PFSK-1 (cell line): ENCODE data around the gene DYRK3.

Experiments
- FOXP2 ChIP-seq: optimal IDR thresholded peaks from 2 replicates; pipeline ENCODE3; 2011; ENCODE audit warnings: borderline replicate concordance, control low read depth, inconsistent platforms; ENCODE audit not compliant: insufficient read depth; ENCODE audit errors: extremely low read length, extremely low read depth
- POLR2AphosphoS5 ChIP-seq: IDR thresholded peaks from 2 replicates; pipeline ENCODE4 v1.6.1; 2012; ENCODE audit warnings: low read depth, mild to moderate bottlenecking, control low read depth, low read length, moderate library complexity
- SIN3A ChIP-seq: IDR thresholded peaks from 2 replicates; pipeline ENCODE4 v1.6.1; 2012; ENCODE audit warnings: mild to moderate bottlenecking, low read length, moderate library complexity, borderline replicate concordance; ENCODE audit not compliant: insufficient read depth
- TAF1 ChIP-seq: IDR thresholded peaks from 2 replicates; pipeline ENCODE4 v1.6.1; 2012; ENCODE audit warnings: low read length, control low read depth, borderline replicate concordance; ENCODE audit not compliant: insufficient read depth
- TF ChIP-seq, protein P1 (sequence below), 2 experiments: IDR thresholded peaks; 2 replicates each; pipeline versions ENCODE4 v1.6.1 to v1.8.0; 2011 to 2012; ENCODE audit warnings: low read depth in 2 of 2, low read length in 2 of 2, control low read depth in 1 of 2, inconsistent platforms in 1 of 2, mild to moderate bottlenecking in 1 of 2, moderate library complexity in 1 of 2; ENCODE audit not compliant: insufficient read depth in 1 of 2

The DYRK3 gene

DNA sequence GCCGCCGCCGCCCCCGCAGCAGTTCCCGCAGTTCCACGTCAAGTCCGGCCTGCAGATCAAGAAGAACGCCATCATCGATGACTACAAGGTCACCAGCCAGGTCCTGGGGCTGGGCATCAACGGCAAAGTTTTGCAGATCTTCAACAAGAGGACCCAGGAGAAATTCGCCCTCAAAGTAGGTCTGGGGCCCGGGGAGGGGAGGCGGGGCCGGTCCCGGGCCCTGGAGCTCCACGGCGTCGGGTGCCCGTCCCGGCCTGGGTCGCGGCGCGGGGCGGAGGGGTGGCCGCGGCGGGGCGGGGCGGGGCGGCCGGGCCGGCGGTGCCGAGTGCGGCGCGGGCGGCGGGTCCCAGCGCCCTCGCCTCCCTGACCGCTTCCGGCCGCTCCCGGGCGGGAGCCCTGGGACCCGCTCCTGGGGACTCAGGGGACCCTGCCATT lies 50.0 kb downstream of the DYRK3 start:
- no peak for TF ChIP-seq SIN3A
- TF ChIP-seq, protein P1, sequence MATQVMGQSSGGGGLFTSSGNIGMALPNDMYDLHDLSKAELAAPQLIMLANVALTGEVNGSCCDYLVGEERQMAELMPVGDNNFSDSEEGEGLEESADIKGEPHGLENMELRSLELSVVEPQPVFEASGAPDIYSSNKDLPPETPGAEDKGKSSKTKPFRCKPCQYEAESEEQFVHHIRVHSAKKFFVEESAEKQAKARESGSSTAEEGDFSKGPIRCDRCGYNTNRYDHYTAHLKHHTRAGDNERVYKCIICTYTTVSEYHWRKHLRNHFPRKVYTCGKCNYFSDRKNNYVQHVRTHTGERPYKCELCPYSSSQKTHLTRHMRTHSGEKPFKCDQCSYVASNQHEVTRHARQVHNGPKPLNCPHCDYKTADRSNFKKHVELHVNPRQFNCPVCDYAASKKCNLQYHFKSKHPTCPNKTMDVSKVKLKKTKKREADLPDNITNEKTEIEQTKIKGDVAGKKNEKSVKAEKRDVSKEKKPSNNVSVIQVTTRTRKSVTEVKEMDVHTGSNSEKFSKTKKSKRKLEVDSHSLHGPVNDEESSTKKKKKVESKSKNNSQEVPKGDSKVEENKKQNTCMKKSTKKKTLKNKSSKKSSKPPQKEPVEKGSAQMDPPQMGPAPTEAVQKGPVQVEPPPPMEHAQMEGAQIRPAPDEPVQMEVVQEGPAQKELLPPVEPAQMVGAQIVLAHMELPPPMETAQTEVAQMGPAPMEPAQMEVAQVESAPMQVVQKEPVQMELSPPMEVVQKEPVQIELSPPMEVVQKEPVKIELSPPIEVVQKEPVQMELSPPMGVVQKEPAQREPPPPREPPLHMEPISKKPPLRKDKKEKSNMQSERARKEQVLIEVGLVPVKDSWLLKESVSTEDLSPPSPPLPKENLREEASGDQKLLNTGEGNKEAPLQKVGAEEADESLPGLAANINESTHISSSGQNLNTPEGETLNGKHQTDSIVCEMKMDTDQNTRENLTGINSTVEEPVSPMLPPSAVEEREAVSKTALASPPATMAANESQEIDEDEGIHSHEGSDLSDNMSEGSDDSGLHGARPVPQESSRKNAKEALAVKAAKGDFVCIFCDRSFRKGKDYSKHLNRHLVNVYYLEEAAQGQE (IDR thresholded peaks at IDR 0.05; ENCODE audit: insufficient read depth in 1 of 2, low read depth in 2 of 2, low read length in 2 of 2) = no peak
- no peak for TF ChIP-seq TAF1
- no peak for TF ChIP-seq POLR2AphosphoS5
- TF ChIP-seq FOXP2 = no peak

DNA sequence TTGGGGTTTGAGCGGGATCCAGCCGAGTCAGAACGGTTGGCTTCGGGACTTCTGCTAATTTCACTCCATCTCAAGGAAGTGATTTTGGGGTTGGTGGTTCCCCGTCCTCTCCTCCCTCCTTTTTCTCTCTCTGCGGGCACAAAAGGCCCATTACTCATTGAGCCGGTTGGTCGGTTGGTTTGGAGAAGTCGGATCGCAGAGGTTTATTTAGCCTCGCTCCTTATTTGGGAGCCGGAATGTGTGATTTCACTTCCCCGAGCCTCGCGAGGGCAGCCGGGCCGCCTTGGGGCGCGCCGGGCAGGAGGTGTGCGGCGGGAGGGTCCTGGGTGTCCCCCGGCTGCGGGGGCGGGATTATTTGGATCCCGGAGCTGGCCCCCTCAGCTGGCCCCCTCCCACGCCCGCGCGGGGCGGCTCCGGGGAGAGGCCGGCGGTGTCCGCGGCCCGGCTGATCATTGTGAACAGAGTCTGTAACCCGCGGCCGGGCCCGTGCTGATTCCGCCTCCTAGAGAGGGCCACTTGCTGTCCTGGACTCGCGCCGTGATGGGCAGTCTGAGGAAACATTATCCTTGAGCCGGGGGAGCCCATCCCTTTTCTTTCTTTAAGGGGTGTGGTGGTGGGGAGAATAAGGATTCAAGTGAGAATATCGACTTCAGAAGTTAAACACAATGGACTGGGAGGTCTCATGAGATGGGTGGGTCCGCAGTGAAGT lies 50.6 kb downstream of the DYRK3 start:
- TF ChIP-seq POLR2AphosphoS5 (no peak), FOXP2 (no peak)
- TF ChIP-seq, protein P1 (IDR thresholded peaks at IDR 0.05; ENCODE audit: insufficient read depth in 1 of 2, low read depth in 2 of 2, low read length in 2 of 2) = no peak

DNA sequence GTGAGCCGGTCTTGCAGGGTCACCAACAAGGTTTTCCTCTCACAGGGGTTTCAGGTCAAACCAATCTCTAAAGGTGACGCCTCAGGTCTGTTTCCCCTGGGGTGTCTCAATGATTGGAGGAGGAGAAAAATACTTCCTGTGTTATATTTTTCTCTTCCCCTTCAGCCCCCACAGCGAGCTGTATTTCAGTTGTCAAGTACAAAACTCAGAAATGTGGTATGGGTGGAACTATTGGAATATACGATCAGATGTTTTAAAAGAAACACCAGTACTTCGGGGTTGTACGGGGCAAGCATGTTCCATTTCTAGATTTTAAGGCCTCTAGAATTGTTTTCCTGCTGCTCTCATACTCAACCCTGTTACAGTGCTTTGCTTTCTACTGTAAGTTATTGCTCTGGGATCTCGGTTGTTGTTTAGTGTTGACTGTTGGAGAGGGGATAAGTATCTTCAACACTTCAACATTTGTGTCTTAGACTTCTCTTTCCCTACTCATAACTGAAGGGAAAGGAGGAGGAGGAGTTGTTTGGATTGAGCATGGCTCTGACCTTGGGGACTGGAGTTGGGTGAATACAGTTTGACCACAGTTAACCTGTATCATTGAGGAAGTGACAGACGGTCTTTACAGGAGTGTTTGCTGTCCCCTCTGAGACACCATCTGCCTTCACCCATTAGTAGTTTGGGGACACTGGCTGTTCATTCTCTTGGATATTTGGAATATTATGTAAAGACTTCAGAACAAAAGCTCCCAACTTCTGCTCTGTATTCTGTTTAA lies 51.3 kb downstream of the DYRK3 start:
- TF ChIP-seq TAF1 (no peak), SIN3A (no peak), FOXP2 (no peak), POLR2AphosphoS5 (no peak)
- TF ChIP-seq, protein P1 (IDR thresholded peaks at IDR 0.05; ENCODE audit: insufficient read depth in 1 of 2, low read depth in 2 of 2, low read length in 2 of 2) = no peak

DNA sequence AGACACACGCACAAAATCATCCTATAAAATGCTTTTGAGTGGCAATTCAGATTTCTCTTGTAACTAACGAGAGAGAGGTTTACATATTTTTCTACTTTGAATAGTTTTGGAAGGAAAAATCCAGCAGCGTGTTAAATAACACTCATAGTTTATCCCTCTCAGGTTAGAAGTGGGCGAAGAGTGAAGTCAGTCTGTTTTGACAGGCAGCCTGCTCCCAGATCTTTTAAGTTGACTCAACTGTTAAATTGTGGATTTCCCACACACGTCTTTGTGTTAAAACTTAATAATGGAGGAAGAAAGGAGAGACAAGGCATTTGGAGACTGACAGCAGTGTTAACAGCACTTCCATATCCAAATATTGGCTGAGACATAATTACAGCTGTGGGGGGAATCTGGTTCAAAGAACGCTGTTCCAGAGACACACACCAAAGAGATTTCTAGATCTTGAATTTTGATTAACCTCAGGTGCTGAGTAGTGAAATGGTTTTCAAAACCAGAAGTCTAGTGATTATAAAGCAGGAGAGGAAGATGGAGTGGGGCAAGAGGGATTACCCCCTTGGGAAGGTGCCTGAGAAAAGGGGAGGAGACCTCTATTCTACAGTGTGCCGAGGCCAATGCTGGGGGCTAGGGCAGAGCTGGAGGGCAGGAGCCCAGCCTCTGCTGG lies 52.0 kb downstream of the DYRK3 start:
- TF ChIP-seq FOXP2 (no peak), TAF1 (no peak), SIN3A (no peak), POLR2AphosphoS5 (no peak)
- TF ChIP-seq, protein P1 (IDR thresholded peaks at IDR 0.05; ENCODE audit: insufficient read depth in 1 of 2, low read depth in 2 of 2, low read length in 2 of 2) = no peak
